HepG2 (cell line): ENCODE data around the gene MCRIP2. TPM values are rescaled to one million over a fixed set of nuclear protein-coding genes. Genes with fewer than 3 reads are reported as not detected.

Experiments used
- ADNP ChIP-seq: sonication (generic); formaldehyde crosslinking; IDR thresholded peaks from 2 replicates; pipeline ENCODE4 v1.4.0; 2020; ENCODE audit warnings: missing genetic modification reagents
- AGO2 ChIP-seq: fragments of 200-400 bp; formaldehyde crosslinking; optimal IDR thresholded peaks from 2 replicates; pipeline ENCODE3; 2017; ENCODE audit warnings: mild to moderate bottlenecking, low read depth, low read length, moderate library complexity
- ARID4A ChIP-seq: sonication (generic); formaldehyde crosslinking; IDR thresholded peaks from 2 replicates; pipeline ENCODE4 v1.5.0; 2020; ENCODE audit warnings: mild to moderate bottlenecking, missing genetic modification reagents, borderline replicate concordance
- CREB1 ChIP-seq, 2 experiments: fragments of 450-650 bp in 1 of 2; IDR thresholded peaks; 2 replicates each; pipeline ENCODE4 v1.6.1; 2016 to 2017; ENCODE audit warnings: control low read depth in 1 of 2, mild to moderate bottlenecking in 1 of 2, missing compliant biosample characterization in 1 of 2, missing genetic modification characterization in 1 of 2
- FOXO4 ChIP-seq: sonication (generic); formaldehyde crosslinking; conservative IDR thresholded peaks from 2 replicates; pipeline ENCODE4 v1.8.1; 2023; ENCODE audit warnings: missing genetic modification reagents
- GATAD1 ChIP-seq: IDR thresholded peaks from 2 replicates; pipeline ENCODE4 v1.6.1; 2016; ENCODE audit warnings: missing genetic modification reagents, missing compliant biosample characterization
- MBNL3 ChIP-seq: fragments of 250-450 bp; sonication (Bioruptor Pico); conservative IDR thresholded peaks from 2 replicates; pipeline ENCODE4 v1.8.0; 2022; ENCODE audit warnings: mild to moderate bottlenecking, inconsistent platforms
- MEIS2 ChIP-seq: sonication (generic); formaldehyde crosslinking; IDR thresholded peaks from 2 replicates; pipeline ENCODE4 v1.9.0; 2021; ENCODE audit warnings: mild to moderate bottlenecking, missing genetic modification reagents
- MTERF4 ChIP-seq: sonication (generic); formaldehyde crosslinking; IDR thresholded peaks from 2 replicates; pipeline ENCODE4 v1.8.0; 2023; ENCODE audit warnings: mild to moderate bottlenecking, missing genetic modification reagents
- SALL2 ChIP-seq: sonication (generic); formaldehyde crosslinking; IDR thresholded peaks from 2 replicates; pipeline ENCODE4 v1.8.1; 2023; ENCODE audit warnings: mild to moderate bottlenecking, missing genetic modification reagents, inconsistent platforms
- SETDB1 ChIP-seq: sonication (generic); formaldehyde crosslinking; IDR thresholded peaks from 2 replicates; pipeline ENCODE4 v1.5.1; 2020; ENCODE audit warnings: missing genetic modification reagents, mild to moderate bottlenecking, borderline replicate concordance
- SRSF9 ChIP-seq: fragments of 200-400 bp; formaldehyde crosslinking; IDR thresholded peaks from 2 replicates; pipeline ENCODE4 v1.6.1; 2018; ENCODE audit warnings: borderline replicate concordance, mild to moderate bottlenecking, low read depth, low read length; ENCODE audit not compliant: insufficient read depth, poor library complexity, severe bottlenecking
- YEATS2 ChIP-seq: sonication (generic); formaldehyde crosslinking; IDR thresholded peaks from 2 replicates; pipeline ENCODE4 v1.4.0; 2020; ENCODE audit warnings: missing genetic modification reagents, borderline replicate concordance
- ZIK1 ChIP-seq: sonication (generic); formaldehyde crosslinking; IDR thresholded peaks from 2 replicates; pipeline ENCODE4 v1.5.0; 2020; ENCODE audit warnings: mild to moderate bottlenecking, low read depth, missing genetic modification reagents, borderline replicate concordance
- ZNF12 ChIP-seq: sonication (generic); formaldehyde crosslinking; IDR thresholded peaks from 2 replicates; pipeline ENCODE4 v1.5.0; 2020; ENCODE audit warnings: missing genetic modification reagents
- ZSCAN21 ChIP-seq: sonication (generic); formaldehyde crosslinking; IDR thresholded peaks from 2 replicates; pipeline ENCODE4 v1.8.0; 2022; ENCODE audit warnings: mild to moderate bottlenecking, missing genetic modification reagents, moderate library complexity, borderline replicate concordance
- polyA plus RNA-seq, 8 experiments: library from polyadenylated mRNA; depleted of rRNA in 3 of 8; stranded (reverse) in 7 of 8; unstranded in 1 of 8; fragments of >200 nt; fragmentation: Illumina TruSeq in 4 of 8; extraction: Trizol in 4 of 8; gene quantifications; 2 replicates each; pipeline versions ENCODE4 v1.2.1 to v1.2.3, GENCODE V29; 2011 to 2016; ENCODE audit warnings: low read depth in 4 of 8, missing spikeins in 1 of 8, mixed read lengths in 1 of 8; ENCODE audit not compliant: insufficient read depth in 1 of 8
- total RNA-seq, 5 experiments: library from RNA; depleted of rRNA; stranded (reverse); fragments of >200 nt; fragmentation: Illumina TruSeq; extraction: Trizol; gene quantifications; 2 replicates each; pipeline ENCODE4 v1.2.3, GENCODE V29; 2016; ENCODE audit warnings: low read depth in 1 of 5
- TF ChIP-seq, protein P1 (sequence below): sonication (generic); formaldehyde crosslinking; IDR thresholded peaks from 2 replicates; pipeline ENCODE4 v1.5.0; 2020; ENCODE audit warnings: mild to moderate bottlenecking, low read depth, missing genetic modification reagents, borderline replicate concordance
- TF ChIP-seq, protein P2 (sequence below): sonication (generic); formaldehyde crosslinking; IDR thresholded peaks from 2 replicates; pipeline ENCODE4 v1.4.0; 2020; ENCODE audit warnings: mild to moderate bottlenecking, missing genetic modification reagents
- TF ChIP-seq, protein P3 (sequence below): sonication (generic); formaldehyde crosslinking; IDR thresholded peaks from 2 replicates; pipeline ENCODE4 v1.5.0; 2020; ENCODE audit warnings: mild to moderate bottlenecking, missing genetic modification reagents, borderline replicate concordance

The MCRIP2 gene
- total and polyA plus RNA-seq, 2 of the 13 experiments (the other 11 are each of a cell fraction or from before 2014, with no cell fraction given): 39.6 to 76.7 TPM

DNA sequence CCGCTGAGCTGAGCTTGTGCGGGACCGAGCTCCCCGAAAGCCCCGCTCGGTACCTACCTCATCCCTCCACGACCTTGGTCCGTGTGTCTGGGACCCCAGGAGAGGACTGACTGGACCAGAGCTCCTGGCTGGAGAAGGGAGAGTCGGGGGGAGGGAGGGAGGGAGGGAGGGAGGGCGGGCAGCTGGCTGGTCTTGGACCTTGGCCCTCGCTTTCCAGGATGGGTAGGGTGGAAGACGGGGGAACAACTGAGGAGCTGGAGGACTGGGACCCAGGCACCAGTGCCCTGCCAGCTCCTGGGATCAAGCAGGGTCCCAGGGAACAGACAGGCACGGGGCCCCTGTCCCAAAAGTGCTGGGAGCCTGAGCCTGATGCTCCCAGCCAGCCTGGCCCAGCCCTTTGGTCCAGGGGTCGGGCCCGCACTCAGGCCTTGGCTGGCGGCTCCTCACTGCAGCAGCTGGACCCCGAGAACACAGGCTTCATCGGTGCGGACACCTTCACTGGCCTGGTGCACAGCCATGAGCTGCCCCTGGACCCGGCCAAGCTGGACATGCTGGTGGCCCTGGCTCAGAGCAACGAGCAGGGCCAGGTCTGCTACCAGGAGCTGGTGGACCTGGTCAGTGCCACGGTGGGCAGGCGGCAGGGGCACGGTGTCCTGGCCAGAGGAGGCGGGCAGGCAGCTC, 34.4 kb downstream of the MCRIP2 start (continued):
- no peak for TF ChIP-seq MEIS2 (CRISPR knock-in tag)
- TF ChIP-seq, protein P1, sequence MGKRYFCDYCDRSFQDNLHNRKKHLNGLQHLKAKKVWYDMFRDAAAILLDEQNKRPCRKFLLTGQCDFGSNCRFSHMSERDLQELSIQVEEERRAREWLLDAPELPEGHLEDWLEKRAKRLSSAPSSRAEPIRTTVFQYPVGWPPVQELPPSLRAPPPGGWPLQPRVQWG (CRISPR knock-in tag): no peak
- TF ChIP-seq ARID4A (CRISPR knock-in tag): no peak; the same call in 1 of the 2 replicates
- no peak for TF ChIP-seq SETDB1 (CRISPR knock-in tag)
- TF ChIP-seq ZNF12 (CRISPR knock-in tag): no peak
- TF ChIP-seq CREB1 (IDR thresholded peaks at IDR 0.05): no peak
- TF ChIP-seq CREB1 (CRISPR knock-in tag; IDR thresholded peaks at IDR 0.05): no peak
- no peak for TF ChIP-seq YEATS2 (CRISPR knock-in tag)
- TF ChIP-seq ZSCAN21 (CRISPR knock-in tag): no peak
- TF ChIP-seq MBNL3: no peak
- no peak for TF ChIP-seq ZIK1 (CRISPR knock-in tag)
- no peak for TF ChIP-seq ADNP (CRISPR knock-in tag)
- TF ChIP-seq GATAD1 (CRISPR knock-in tag): no peak
- TF ChIP-seq FOXO4 (CRISPR knock-in tag): no peak
- TF ChIP-seq SRSF9: no peak
- TF ChIP-seq MTERF4 (CRISPR knock-in tag): no peak
- TF ChIP-seq SALL2 (CRISPR knock-in tag): no peak
- TF ChIP-seq, protein P2, sequence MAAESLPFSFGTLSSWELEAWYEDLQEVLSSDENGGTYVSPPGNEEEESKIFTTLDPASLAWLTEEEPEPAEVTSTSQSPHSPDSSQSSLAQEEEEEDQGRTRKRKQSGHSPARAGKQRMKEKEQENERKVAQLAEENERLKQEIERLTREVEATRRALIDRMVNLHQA (CRISPR knock-in tag): no peak
- peak; percentile 79 for TF ChIP-seq AGO2
- TF ChIP-seq, protein P3, sequence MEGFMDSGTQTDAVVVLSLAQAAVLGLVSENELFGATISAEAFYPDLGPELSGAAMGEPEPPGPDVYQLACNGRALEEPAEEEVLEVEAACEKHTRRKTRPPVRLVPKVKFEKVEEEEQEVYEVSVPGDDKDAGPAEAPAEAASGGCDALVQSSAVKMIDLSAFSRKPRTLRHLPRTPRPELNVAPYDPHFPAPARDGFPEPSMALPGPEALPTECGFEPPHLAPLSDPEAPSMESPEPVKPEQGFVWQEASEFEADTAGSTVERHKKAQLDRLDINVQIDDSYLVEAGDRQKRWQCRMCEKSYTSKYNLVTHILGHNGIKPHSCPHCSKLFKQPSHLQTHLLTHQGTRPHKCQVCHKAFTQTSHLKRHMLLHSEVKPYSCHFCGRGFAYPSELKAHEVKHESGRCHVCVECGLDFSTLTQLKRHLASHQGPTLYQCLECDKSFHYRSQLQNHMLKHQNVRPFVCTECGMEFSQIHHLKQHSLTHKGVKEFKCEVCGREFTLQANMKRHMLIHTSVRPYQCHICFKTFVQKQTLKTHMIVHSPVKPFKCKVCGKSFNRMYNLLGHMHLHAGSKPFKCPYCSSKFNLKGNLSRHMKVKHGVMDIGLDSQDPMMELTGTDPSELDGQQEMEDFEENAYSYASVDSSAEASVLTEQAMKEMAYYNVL: peak; percentile 45; the same call in 1 of the 2 replicates
